NCI-H524 (cell line): ENCODE measurements around the gene FGFR2.

Experiments
- DNase-seq, 2 experiments: peaks; one replicate each; lab custom pipeline; 2025; lab: John Stamatoyannopoulos, UW

FGFR2 gene

GRCh38 chr10:121553511-121554264, 44.6 kb downstream of the FGFR2 start:
- DNase-seq, result no peak

GRCh38 chr10:121552746-121553145, 45.5 kb downstream of the FGFR2 start:
- DNase-seq, result no peak

GRCh38 chr10:121551210-121551885, 46.9 kb downstream of the FGFR2 start:
- DNase-seq, result no peak

- DNase-seq, result no peak
Measured at GRCh38 chr10:121544301-121544869, 53.9 kb downstream of the FGFR2 start.

GRCh38 chr10:121543545-121543944, 54.7 kb downstream of the FGFR2 start:
- DNase-seq, result no peak

- no peak for DNase-seq
Measured at GRCh38 chr10:121541450-121542120, 56.7 kb downstream of the FGFR2 start.

GRCh38 chr10:121540732-121541395, 57.4 kb downstream of the FGFR2 start:
- DNase-seq, result peak; percentile 56 to 57

GRCh38 chr10:121539786-121540185, 58.5 kb downstream of the FGFR2 start:
- DNase-seq, result peak; percentile 67 to 80

- DNase-seq, result no peak
Measured at GRCh38 chr10:121536310-121536913, 61.8 kb downstream of the FGFR2 start.

GRCh38 chr10:121535381-121535780, 62.9 kb downstream of the FGFR2 start:
- DNase-seq, result no peak

- DNase-seq, result no peak
Measured at GRCh38 chr10:121532292-121532864, 65.9 kb downstream of the FGFR2 start.

- no peak for DNase-seq
Measured at GRCh38 chr10:121531830-121532178, 66.4 kb downstream of the FGFR2 start.

GRCh38 chr10:121531076-121531829, 67.0 kb downstream of the FGFR2 start:
- DNase-seq, result no peak

GRCh38 chr10:121530481-121531075, 67.7 kb downstream of the FGFR2 start:
- DNase-seq, result no peak

- DNase-seq, result no peak
Measured at GRCh38 chr10:121527690-121528089, 70.6 kb downstream of the FGFR2 start.

- peak in 1 of 2 experiments; percentile 1 for DNase-seq
Measured at GRCh38 chr10:121526801-121527221, 71.4 kb downstream of the FGFR2 start.

GRCh38 chr10:121526135-121526790, 72.0 kb downstream of the FGFR2 start:
- no peak for DNase-seq

- DNase-seq, result no peak
Measured at GRCh38 chr10:121525251-121526134, 72.8 kb downstream of the FGFR2 start.
